Vagina (tissue), 2 donors: ENCODE results near the gene IFT43.

Experiments used
- CTCF ChIP-seq, 3 experiments: fragments of 450-650 bp in 2 of 3; fragments of 200-600 bp in 1 of 3; sonication (generic) in 1 of 3; IDR thresholded peaks; one replicate each; pipeline ENCODE4 v1.5.1; 2017 to 2019; ENCODE audit warnings: antibody characterized with exemption in 3 of 3, mild to moderate bottlenecking in 2 of 3, moderate library complexity in 2 of 3
- POLR2AphosphoS5 ChIP-seq, 2 donors: sonication (generic); formaldehyde crosslinking; IDR thresholded peaks; one replicate each; pipeline ENCODE4 v1.9.0; 2017; ENCODE audit warnings: antibody characterized with exemption in 2 of 2, mild to moderate bottlenecking in 2 of 2, low read depth in 1 of 2; ENCODE audit not compliant: insufficient read depth in 1 of 2

DNA sequence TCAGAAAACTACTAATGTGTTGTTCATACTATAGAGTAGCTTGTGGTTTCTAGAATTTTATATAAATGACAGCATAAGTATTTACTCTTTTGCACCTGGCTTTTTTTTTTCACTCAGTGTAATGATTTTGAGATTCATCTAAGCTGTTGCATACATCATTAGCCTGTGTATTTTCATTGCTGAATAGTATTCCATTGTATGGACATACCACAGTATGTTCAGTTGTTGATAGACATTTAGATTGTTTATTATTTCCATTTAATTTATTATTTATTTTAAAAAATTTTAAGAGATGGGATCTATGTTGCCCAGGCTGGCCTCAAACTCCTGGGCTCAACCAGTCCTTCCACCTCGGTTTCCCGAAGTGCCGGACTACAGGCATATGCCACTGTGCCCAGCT lies 80.0 kb downstream of the IFT43 start:
- TF ChIP-seq POLR2AphosphoS5 (IDR thresholded peaks at IDR 0.05; ENCODE audit: insufficient read depth in 1 of 2, low read depth in 1 of 2), result no peak
- no peak for TF ChIP-seq CTCF (IDR thresholded peaks at IDR 0.05)
